T-cell (primary cell): ENCODE results near the gene GGA3. TPM values are rescaled to one million over a fixed set of nuclear protein-coding genes. Genes with fewer than 3 reads are reported as not detected.
A peak's percentile ranks its signal among the peaks of the same experiment; 100 is the strongest.
"Not testable (repeated sequence)": the region's sequence is repeated elsewhere in the genome, so short reads cannot be mapped to it uniquely, and the experiment has no call there.

ENCODE experiments used
- ATAC-seq, 4 experiments: fragments of 200-7000 bp in 3 of 4; fragments of 150-1000 bp in 1 of 4; cut with Tn5 transposase; replicated peaks in 1 of 4; 1 replicate in 3 of 4; 2 replicates in 1 of 4; pipeline ENCODE4 v1.10.0; 2021; ENCODE audit warnings: moderate library complexity in 3 of 4, mild to moderate bottlenecking in 2 of 4, moderate number of reproducible peaks in 1 of 4
- CTCF ChIA-PET, 2 donors: fragments of 300-600 bp; sonication (Branson Sonifier 250); formaldehyde crosslinking; loops; one replicate each; lab custom pipeline; 2022; ENCODE audit warnings: antibody characterized with exemption in 2 of 2; lab: Charles Lee
- POLR2A ChIA-PET, 2 donors: fragments of 300-600 bp; sonication (Branson Sonifier 250); formaldehyde crosslinking; loops; one replicate each; lab custom pipeline; 2022; ENCODE audit warnings: antibody characterized with exemption in 2 of 2; lab: Charles Lee
- DNase-seq, 35 experiments: peaks; one replicate each; pipeline versions ENCODE4 v3.0.0 to v3.0.0-alpha.2; 2013 to 2023
- H3K27ac ChIP-seq: one replicate; pipeline ENCODE4 v1.5.1; 2013; ENCODE audit warnings: low read length
- H3K27me3 ChIP-seq, 2 experiments: replicated peaks in 1 of 2; 1 replicate in 1 of 2; 2 replicates in 1 of 2; pipeline versions ENCODE4 v1.6.1 to v1.7.0; 2013; ENCODE audit warnings: low read length in 1 of 2, mixed read lengths in 1 of 2; ENCODE audit not compliant: control insufficient read depth in 2 of 2, insufficient read depth in 2 of 2; ENCODE audit errors: extremely low read depth in 1 of 2
- H3K36me3 ChIP-seq, 2 donors: 1 replicate in 1 of 2; 2 replicates in 1 of 2; pipeline versions ENCODE4 v1.6.1 to v1.7.0; 2013; ENCODE audit warnings: low read length in 1 of 2; ENCODE audit not compliant: control insufficient read depth in 2 of 2, insufficient read depth in 1 of 2; ENCODE audit errors: extremely low read depth in 1 of 2
- H3K4me1 ChIP-seq, 2 experiments: 1 replicate in 1 of 2; 2 replicates in 1 of 2; pipeline versions ENCODE4 v1.6.1 to v1.7.0; 2013; ENCODE audit warnings: low read length in 2 of 2, mixed read lengths in 1 of 2; ENCODE audit not compliant: insufficient read depth in 2 of 2, control insufficient read depth in 1 of 2; ENCODE audit errors: extremely low read depth in 1 of 2
- H3K4me3 ChIP-seq, 2 donors: 1 replicate in 1 of 2; 2 replicates in 1 of 2; pipeline versions ENCODE4 v1.5.1 to v1.7.0; 2013; ENCODE audit warnings: mild to moderate bottlenecking in 2 of 2, low read length in 1 of 2, moderate library complexity in 1 of 2; ENCODE audit not compliant: control insufficient read depth in 1 of 2; ENCODE audit errors: extremely low read depth in 1 of 2
- H3K9me3 ChIP-seq: 2 replicates; pipeline ENCODE4 v1.7.0; 2013
- H3K27ac Mint-ChIP-seq, 2 donors: one replicate each; pipeline ENCODE4 v1.8.0; 2020 to 2021; ENCODE audit warnings: mild to moderate bottlenecking in 2 of 2, mixed read lengths in 2 of 2
- H3K27me3 Mint-ChIP-seq, 2 donors: one replicate each; pipeline ENCODE4 v1.8.0; 2021 to 2022; ENCODE audit warnings: mixed read lengths in 2 of 2
- H3K36me3 Mint-ChIP-seq: one replicate; pipeline ENCODE4 v1.8.0; 2021; ENCODE audit warnings: mixed read lengths
- H3K4me1 Mint-ChIP-seq, 3 donors: one replicate each; pipeline ENCODE4 v1.8.0; 2020 to 2022; ENCODE audit warnings: mixed read lengths in 3 of 3, mild to moderate bottlenecking in 1 of 3
- H3K4me3 Mint-ChIP-seq, 3 donors: one replicate each; pipeline ENCODE4 v1.8.0; 2020 to 2022; ENCODE audit warnings: mild to moderate bottlenecking in 3 of 3, mixed read lengths in 3 of 3, moderate library complexity in 3 of 3
- H3K9me3 Mint-ChIP-seq, 3 donors: one replicate each; pipeline ENCODE4 v1.8.0; 2020 to 2022; ENCODE audit warnings: mixed read lengths in 3 of 3
- WGBS: methylation state at CpG from one replicate; pipeline ENCODE4 v1.1.5; 2013; ENCODE audit warnings: missing lambda C conversion rate; ENCODE audit not compliant: insufficient coverage; 5-methylcytosine and 5-hydroxymethylcytosine counted together
- total RNA-seq, 35 experiments: library from RNA in 6 of 35; stranded (reverse) in 6 of 35; fragments of 120-200 nt in 1 of 35; gene quantifications; one replicate each; pipeline versions ENCODE4 v1.2.1 to v1.2.4 and lab custom pipeline; 2013 to 2026

Gene GGA3
- total RNA-seq, 5 donors from 2014 or later (not counting 1 experiment from before 2014, with no cell fraction given): 78.1 to 118 (median 102) TPM

- CTCF ChIA-PET: no interaction called here
- no peaks in the 10 kb centered on the region for H3K9me3 ChIP-seq
- ATAC-seq (no peak), DNase-seq (no peak)
- H3K4me1 ChIP-seq: no peaks in the 10 kb centered on the region
- H3K27ac ChIP-seq: no peak overlapping the region
- POLR2A ChIA-PET: no interaction called here
- Mint-ChIP-seq H3K9me3 (no peaks in the 10 kb centered on the region), H3K27ac (no peak overlapping the region), H3K4me1 (peaks cover 0 to 6% (median 0%) of the 10 kb centered on the region in 3 donors), H3K27me3 (no peaks in the 10 kb centered on the region), H3K4me3 (no peak overlapping the region), H3K36me3 (peaks cover 36% of the 10 kb centered on the region)
- H3K4me3 ChIP-seq: no peak overlapping the region
- peaks cover 18 to 71% of the 10 kb centered on the region in 2 donors for H3K36me3 ChIP-seq
- WGBS: 100% methylated on average over 3 of the region's 6 CpGs
- H3K27me3 ChIP-seq: no peaks in the 10 kb centered on the region
Observed at GRCh38 chr17:75218131-75218530, 43.3 kb downstream of the GGA3 start.

- Histone ChIP-seq H3K36me3 (peaks cover 10 to 43% of the 10 kb centered on the region in 2 donors), H3K4me3 (no peak overlapping the region), H3K27me3 (no peaks in the 10 kb centered on the region), H3K27ac (no peak overlapping the region), H3K4me1 (peaks cover 8 to 25% of the 10 kb centered on the region in 2 experiments), H3K9me3 (no peaks in the 10 kb centered on the region)
- POLR2A ChIA-PET: interaction anchor here in 1 of 2 donors (0.6 kb wide), 1 partner anchor 38 kb away, joined by 3 read pairs; no protein-coding TSS in a partner anchor
- Mint-ChIP-seq H3K27ac (no peak overlapping the region), H3K9me3 (no peaks in the 10 kb centered on the region), H3K36me3 (peaks cover 16% of the 10 kb centered on the region), H3K4me3 (no peak overlapping the region), H3K4me1 (peaks cover 18 to 30% (median 25%) of the 10 kb centered on the region in 3 donors), H3K27me3 (no peaks in the 10 kb centered on the region)
- DNase-seq (no peak), ATAC-seq (no peak)
- WGBS: 83% methylated on average over 1 of the region's 3 CpGs
- CTCF ChIA-PET: interaction anchor here in 1 of 2 donors (0.7 to 1.1 kb wide), 3 partner anchors 20 to 159 kb away, joined by 3 to 4 read pairs (median 3); no protein-coding TSS in a partner anchor
Observed at GRCh38 chr17:75209061-75209460, 52.3 kb downstream of the GGA3 start.

- Histone ChIP-seq H3K27me3 (no peaks in the 10 kb centered on the region), H3K4me3 (no peak overlapping the region), H3K9me3 (no peaks in the 10 kb centered on the region), H3K27ac (no peak overlapping the region), H3K36me3 (peaks cover 4 to 35% of the 10 kb centered on the region in 2 donors), H3K4me1 (peaks cover 8 to 25% of the 10 kb centered on the region in 2 experiments)
- peaks cover 14% of the 10 kb centered on the region for H3K36me3 Mint-ChIP-seq
- no peak overlapping the region for H3K27ac Mint-ChIP-seq
- H3K4me3 Mint-ChIP-seq: peak overlapping the region; percentile 23 to 94 (median 48)
- H3K9me3 Mint-ChIP-seq: no peaks in the 10 kb centered on the region
- ChIA-PET CTCF (interaction anchor here (0.7 to 1.1 kb wide), 2 partner anchors 19 to 623 kb away, joined by 3 to 4 read pairs; no protein-coding TSS in a partner anchor), POLR2A (no interaction called here)
- ATAC-seq (no peak), DNase-seq (no peak)
- no peaks in the 10 kb centered on the region for H3K27me3 Mint-ChIP-seq
- H3K4me1 Mint-ChIP-seq: peaks cover 19 to 33% (median 25%) of the 10 kb centered on the region in 3 donors
- WGBS: no CpG with 5 or more reads among the region's 9 CpGs
Observed at GRCh38 chr17:75208161-75208560, 53.2 kb downstream of the GGA3 start.

GRCh38 chr17:75207760-75208159, 53.6 kb downstream of the GGA3 start:
- Mint-ChIP-seq H3K4me1 (peaks cover 19 to 33% (median 25%) of the 10 kb centered on the region in 3 donors), H3K36me3 (peaks cover 14% of the 10 kb centered on the region), H3K9me3 (no peaks in the 10 kb centered on the region), H3K4me3 (peak overlapping the region; percentile 23 to 94 (median 48)), H3K27me3 (no peaks in the 10 kb centered on the region), H3K27ac (no peak overlapping the region)
- H3K36me3 ChIP-seq: peaks cover 0 to 31% of the 10 kb centered on the region in 2 donors
- H3K9me3 ChIP-seq: no peaks in the 10 kb centered on the region
- 95% methylated on average over 8 of the region's 12 CpGs for WGBS
- ATAC-seq: no peak
- H3K4me1 ChIP-seq: peaks cover 8 to 25% of the 10 kb centered on the region in 2 experiments
- DNase-seq: no peak
- CTCF ChIA-PET: interaction anchor here in 1 of 2 donors (0.7 kb wide), 1 partner anchor 623 kb away, joined by 4 read pairs; no protein-coding TSS in a partner anchor
- no peak overlapping the region for H3K4me3 ChIP-seq
- POLR2A ChIA-PET: no interaction called here
- H3K27me3 ChIP-seq: no peaks in the 10 kb centered on the region
- no peak overlapping the region for H3K27ac ChIP-seq

- H3K9me3 Mint-ChIP-seq, H3K4me3 ChIP-seq, H3K27me3 Mint-ChIP-seq, H3K27me3 ChIP-seq, POLR2A ChIA-PET, H3K9me3 ChIP-seq, ATAC-seq, H3K27ac ChIP-seq, DNase-seq: not testable (repeated sequence)
- Mint-ChIP-seq H3K36me3 (peaks cover 14% of the 10 kb centered on the region), H3K27ac (peak overlapping the region in 1 of 2 donors; percentile 44), H3K4me1 (peaks cover 19 to 33% (median 26%) of the 10 kb centered on the region in 3 donors), H3K4me3 (peak overlapping the region; percentile 93 to 95 (median 94))
- 74% methylated on average over 3 of the region's 8 CpGs for WGBS
- CTCF ChIA-PET: interaction anchor here in 1 of 2 donors (1.1 kb wide), 1 partner anchor 20 kb away, joined by 4 read pairs; no protein-coding TSS in a partner anchor
- peaks cover 0 to 24% of the 10 kb centered on the region in 2 donors for H3K36me3 ChIP-seq
- peaks cover 8 to 25% of the 10 kb centered on the region in 2 experiments for H3K4me1 ChIP-seq
Observed at GRCh38 chr17:75207050-75207407, 54.4 kb downstream of the GGA3 start.

DNA sequence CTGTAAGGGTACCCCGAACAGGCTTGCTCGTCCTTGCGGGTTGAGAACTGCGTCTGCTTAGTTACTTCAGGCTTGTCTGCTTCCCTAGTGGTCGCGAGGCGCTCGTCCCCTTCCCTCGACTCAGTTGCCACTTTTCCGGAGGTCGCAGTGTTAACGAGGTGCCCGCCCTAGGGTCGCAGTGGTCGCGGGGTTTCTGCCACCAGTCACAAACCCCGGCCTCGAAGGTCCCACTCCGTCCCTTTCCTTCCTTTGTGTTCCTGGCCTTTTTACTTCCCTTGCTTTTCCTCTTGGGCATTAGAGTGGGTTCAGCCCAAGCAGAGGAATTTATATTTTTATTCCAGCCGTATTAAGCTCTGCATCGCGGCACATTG, 55.6 kb downstream of the GGA3 start:
- no peaks in the 10 kb centered on the region for H3K27me3 ChIP-seq
- Mint-ChIP-seq H3K27me3 (no peaks in the 10 kb centered on the region), H3K4me3 (peak overlapping the region; percentile 93 to 95 (median 94)), H3K27ac (peak overlapping the region; percentile 99 to 100), H3K4me1 (peaks cover 23 to 37% (median 32%) of the 10 kb centered on the region in 3 donors), H3K36me3 (peaks cover 9% of the 10 kb centered on the region), H3K9me3 (no peaks in the 10 kb centered on the region)
- peaks cover 0 to 15% of the 10 kb centered on the region in 2 donors for H3K36me3 ChIP-seq
- ChIA-PET POLR2A (no interaction called here), CTCF (interaction anchor here in 1 of 2 donors (0.6 to 2.2 kb wide), 3 partner anchors 34 to 200 kb away, joined by 4 to 10 read pairs (median 5); partner anchors contain the start of gene GRB2)
- H3K4me3 ChIP-seq: peak overlapping the region; percentile 95 to 99
- peak overlapping the region; percentile 91 for H3K27ac ChIP-seq
- DNase-seq: no peak
- under 1% methylated on average over 22 of the region's 22 CpGs for WGBS
- peak in 1 of 4 experiments; percentile 8 for ATAC-seq
- H3K9me3 ChIP-seq: no peaks in the 10 kb centered on the region
- peaks cover 8 to 25% of the 10 kb centered on the region in 2 experiments for H3K4me1 ChIP-seq
